Measurements from ENCODE around the gene PPP1R3F. TPM values are rescaled to one million over a fixed set of nuclear protein-coding genes. Genes with fewer than 3 reads are reported as not detected.
"Not testable (repeated sequence)": the region's sequence is repeated elsewhere in the genome, so short reads cannot be mapped to it uniquely, and the experiment has no call there.

Gene PPP1R3F
- total RNA-seq, 4 donors from 2014 or later: 2.6 to 6.5 (median 4.6) TPM

DNA sequence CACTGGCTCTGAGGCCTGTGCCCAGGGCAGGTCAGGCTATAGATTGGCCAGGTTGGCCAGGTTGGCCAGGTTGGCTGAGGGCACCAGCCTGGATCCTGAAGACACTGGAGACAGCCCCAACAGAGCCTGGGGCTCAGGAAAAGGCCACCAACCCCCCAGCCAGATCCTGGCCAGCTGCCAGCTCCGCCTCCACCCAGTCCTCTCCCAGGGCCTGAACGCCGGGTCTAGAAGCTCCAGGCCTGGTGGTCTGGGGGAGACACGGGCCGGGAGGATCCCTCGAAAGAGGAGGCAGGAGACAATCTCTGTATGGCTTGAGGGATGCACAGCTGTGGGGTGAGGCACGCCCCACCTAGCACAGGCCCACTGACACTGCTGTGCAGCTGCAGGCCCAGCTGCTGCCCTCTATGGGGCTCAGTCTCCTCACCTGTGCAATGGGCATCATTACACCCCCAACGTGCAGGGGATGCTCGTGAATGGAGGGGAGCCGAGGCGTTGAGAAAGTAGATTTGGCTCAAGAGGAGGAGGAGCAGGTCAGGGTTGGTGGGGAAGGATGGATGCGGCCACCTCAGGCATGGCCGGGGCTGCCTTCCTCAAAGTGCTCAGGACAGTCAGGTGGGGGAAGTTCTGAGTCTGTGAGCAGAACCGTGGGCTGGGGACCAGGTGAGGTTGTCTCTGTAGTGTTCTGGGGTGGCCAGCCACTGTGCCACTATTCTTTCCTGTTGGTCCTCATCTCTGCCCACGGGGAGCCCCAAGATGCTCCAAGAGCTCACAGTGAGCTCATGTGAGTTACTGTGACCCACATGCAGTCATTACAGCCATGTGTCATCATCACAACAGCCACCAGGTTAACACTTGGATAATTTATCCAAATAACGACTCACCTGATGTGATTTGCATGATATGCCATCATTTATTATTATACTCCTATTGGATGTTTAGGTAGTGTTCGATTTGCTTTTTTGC lies 23.1 kb downstream of the PPP1R3F start:
- no peak for TF ChIP-seq CTCF (IDR thresholded peaks at IDR 0.05)
- DNase-seq (ENCODE audit: low spot score): no peak
- ATAC-seq (ENCODE audit: low FRiP score): no peak

GRCh38 chrX:49299293-49299692 lies 29.7 kb downstream of the PPP1R3F start:
- not testable (repeated sequence) for ATAC-seq (ENCODE audit: low FRiP score); DNase-seq (ENCODE audit: low spot score)

GRCh38 chrX:49300703-49301102 lies 31.1 kb downstream of the PPP1R3F start:
- DNase-seq (ENCODE audit: low spot score) (no peak), ATAC-seq (ENCODE audit: low FRiP score) (no peak)
- TF ChIP-seq CTCF (IDR thresholded peaks at IDR 0.05): no peak

DNA sequence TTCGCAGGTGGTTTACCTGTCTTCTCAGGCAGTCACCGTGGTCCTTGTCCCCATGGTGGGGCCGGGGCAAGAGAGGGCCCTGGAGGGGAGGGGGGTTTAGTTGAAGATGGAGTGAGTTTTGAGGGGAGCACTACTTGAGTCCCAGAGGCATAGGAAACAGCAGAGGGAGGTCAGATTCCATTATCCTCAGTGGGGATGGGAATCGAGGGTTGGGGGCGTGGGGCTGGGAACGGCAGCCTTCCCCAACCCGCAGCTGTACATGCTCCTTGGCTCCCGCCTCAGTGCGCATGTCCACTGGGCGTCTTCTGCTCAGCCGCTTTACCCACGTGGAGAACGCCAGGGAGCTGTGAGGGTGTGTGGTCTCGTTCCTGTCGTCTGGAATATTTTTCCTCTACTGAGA lies 33.8 kb downstream of the PPP1R3F start, which contains the start of gene GAGE10:
Gene GAGE10, plus strand, starts transcription at position 301 of the 400 bp plus-strand sequence. CDS start 1,214 bp downstream, outside the sequence.
- ATAC-seq (ENCODE audit: low FRiP score) (peak; percentile 19), DNase-seq (ENCODE audit: low spot score) (no peak)
- TF ChIP-seq CTCF (IDR thresholded peaks at IDR 0.05): no peak

GRCh38 chrX:49307775-49308174 lies 38.2 kb downstream of the PPP1R3F start:
- not testable (repeated sequence) for ATAC-seq (ENCODE audit: low FRiP score)

GRCh38 chrX:49308604-49309269 lies 39.1 kb downstream of the PPP1R3F start:
- no peak for TF ChIP-seq CTCF (IDR thresholded peaks at IDR 0.05)
- ATAC-seq (ENCODE audit: low FRiP score) (no peak), DNase-seq (ENCODE audit: low spot score) (no peak)

More at GRCh38 chrX:49307775-49308174, 38.2 kb downstream of the PPP1R3F start:
- DNase-seq (ENCODE audit: low spot score): not testable (repeated sequence)

DNA sequence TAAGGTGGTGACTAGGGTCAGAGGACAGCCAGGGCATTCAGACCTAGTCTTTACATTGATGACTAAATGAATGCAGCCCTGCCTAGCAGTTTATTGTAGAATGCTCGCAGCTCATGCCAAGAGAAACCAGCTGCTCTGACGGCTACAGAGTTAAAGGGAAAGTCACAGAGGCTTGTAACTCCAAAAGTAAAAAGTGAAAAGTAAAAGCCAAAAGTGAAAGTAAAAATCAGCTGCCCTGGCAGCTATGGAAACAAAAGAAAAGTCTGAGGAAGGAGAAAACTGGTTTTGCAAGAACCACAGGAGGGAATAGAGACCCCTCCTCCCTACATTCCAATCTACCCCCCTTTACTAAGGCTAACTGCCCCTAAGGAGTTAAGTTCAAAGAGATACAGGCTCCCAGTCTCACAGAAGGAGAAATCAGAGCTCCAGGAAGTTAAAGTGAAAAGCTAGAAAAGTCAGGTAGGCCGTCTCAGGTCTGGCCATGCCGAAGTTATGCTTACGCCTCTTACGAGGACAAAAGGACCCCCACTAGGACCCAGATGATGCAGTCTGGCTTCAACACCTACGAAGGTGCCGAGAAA lies 39.9 kb downstream of the PPP1R3F start:
- DNase-seq (ENCODE audit: low spot score): no peak
- no peak for ATAC-seq (ENCODE audit: low FRiP score)
- no peak for TF ChIP-seq CTCF (IDR thresholded peaks at IDR 0.05)

All from omental fat pad (tissue), 4 donors.